Astrocyte (in vitro differentiated cells and primary cell): ENCODE data around the gene COMMD10.

Experiments
- CTCF ChIP-seq: IDR thresholded peaks from 2 replicates; pipeline ENCODE4 v1.5.1; 2011; ENCODE audit warnings: low read depth, mild to moderate bottlenecking, inconsistent platforms, low read length, moderate library complexity; ENCODE audit not compliant: insufficient read depth
- EZH2 ChIP-seq: IDR thresholded peaks from 2 replicates; pipeline ENCODE4 v1.6.1; 2012; ENCODE audit warnings: mild to moderate bottlenecking, low read length, inconsistent platforms; ENCODE audit not compliant: insufficient read depth

- TF ChIP-seq CTCF (no peak), EZH2 (no peak)
Observed at GRCh38 chr5:116058346-116058936, 26.4 kb upstream of the COMMD10 start.
